RWPE1 (cell line): ENCODE measurements around the gene FAM174C.

Experiments
- CTCF ChIA-PET: fragments of 350-600 bp; sonication (Branson Sonifier 250); formaldehyde crosslinking; extraction: SDS; loops from one replicate; lab custom pipeline; 2021; lab: Yijun Ruan, JAX
- POLR2A ChIA-PET: fragments of 400-600 bp; formaldehyde crosslinking; extraction: SDS; loops from one replicate; lab custom pipeline; 2020; ENCODE audit warnings: antibody characterized with exemption; ENCODE audit not compliant: low non-redundant PET; lab: Yijun Ruan, JAX
- DNase-seq: peaks from one replicate; pipeline ENCODE4 v3.0.0; 2012; ENCODE audit warnings: low spot score
- H3K27ac ChIP-seq: fragments of 450-650 bp; 2 replicates; pipeline ENCODE4 v1.5.1; 2017
- TF ChIP-seq, protein P1 (sequence below): fragments of 450-650 bp; conservative IDR thresholded peaks from 2 replicates; pipeline ENCODE4 v1.5.1; 2017; ENCODE audit warnings: low read depth, mild to moderate bottlenecking

The FAM174C gene

DNA sequence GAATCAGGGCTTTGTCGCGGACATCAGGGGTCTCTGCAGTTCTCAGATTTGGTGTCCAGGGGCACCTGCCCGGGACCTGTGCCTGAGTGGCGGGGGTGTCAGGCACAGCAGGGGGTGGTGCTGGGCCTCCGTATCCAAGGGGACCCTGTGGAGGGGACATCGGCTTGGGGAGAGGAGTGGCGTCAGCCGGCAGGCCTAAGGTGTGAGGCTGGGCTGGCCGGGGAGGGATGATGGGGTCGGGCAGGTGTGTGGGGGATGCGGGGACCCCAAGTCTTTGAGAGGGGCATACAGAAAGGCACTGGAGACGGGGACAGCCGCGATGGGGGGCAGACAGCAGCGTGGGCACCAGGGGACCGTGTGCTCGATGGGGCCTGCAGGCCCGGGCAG is 12.9 kb downstream of the FAM174C start:
- DNase-seq, result no peak
- CTCF ChIA-PET, result interaction anchor here (0.7 kb wide), 1 partner anchor 223 kb away, joined by 5 read pairs; no protein-coding TSS in a partner anchor
- TF ChIP-seq, protein P1, sequence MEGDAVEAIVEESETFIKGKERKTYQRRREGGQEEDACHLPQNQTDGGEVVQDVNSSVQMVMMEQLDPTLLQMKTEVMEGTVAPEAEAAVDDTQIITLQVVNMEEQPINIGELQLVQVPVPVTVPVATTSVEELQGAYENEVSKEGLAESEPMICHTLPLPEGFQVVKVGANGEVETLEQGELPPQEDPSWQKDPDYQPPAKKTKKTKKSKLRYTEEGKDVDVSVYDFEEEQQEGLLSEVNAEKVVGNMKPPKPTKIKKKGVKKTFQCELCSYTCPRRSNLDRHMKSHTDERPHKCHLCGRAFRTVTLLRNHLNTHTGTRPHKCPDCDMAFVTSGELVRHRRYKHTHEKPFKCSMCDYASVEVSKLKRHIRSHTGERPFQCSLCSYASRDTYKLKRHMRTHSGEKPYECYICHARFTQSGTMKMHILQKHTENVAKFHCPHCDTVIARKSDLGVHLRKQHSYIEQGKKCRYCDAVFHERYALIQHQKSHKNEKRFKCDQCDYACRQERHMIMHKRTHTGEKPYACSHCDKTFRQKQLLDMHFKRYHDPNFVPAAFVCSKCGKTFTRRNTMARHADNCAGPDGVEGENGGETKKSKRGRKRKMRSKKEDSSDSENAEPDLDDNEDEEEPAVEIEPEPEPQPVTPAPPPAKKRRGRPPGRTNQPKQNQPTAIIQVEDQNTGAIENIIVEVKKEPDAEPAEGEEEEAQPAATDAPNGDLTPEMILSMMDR, result no peak
- no peak overlapping the region for H3K27ac ChIP-seq
- POLR2A ChIA-PET, result no interaction called here

DNA sequence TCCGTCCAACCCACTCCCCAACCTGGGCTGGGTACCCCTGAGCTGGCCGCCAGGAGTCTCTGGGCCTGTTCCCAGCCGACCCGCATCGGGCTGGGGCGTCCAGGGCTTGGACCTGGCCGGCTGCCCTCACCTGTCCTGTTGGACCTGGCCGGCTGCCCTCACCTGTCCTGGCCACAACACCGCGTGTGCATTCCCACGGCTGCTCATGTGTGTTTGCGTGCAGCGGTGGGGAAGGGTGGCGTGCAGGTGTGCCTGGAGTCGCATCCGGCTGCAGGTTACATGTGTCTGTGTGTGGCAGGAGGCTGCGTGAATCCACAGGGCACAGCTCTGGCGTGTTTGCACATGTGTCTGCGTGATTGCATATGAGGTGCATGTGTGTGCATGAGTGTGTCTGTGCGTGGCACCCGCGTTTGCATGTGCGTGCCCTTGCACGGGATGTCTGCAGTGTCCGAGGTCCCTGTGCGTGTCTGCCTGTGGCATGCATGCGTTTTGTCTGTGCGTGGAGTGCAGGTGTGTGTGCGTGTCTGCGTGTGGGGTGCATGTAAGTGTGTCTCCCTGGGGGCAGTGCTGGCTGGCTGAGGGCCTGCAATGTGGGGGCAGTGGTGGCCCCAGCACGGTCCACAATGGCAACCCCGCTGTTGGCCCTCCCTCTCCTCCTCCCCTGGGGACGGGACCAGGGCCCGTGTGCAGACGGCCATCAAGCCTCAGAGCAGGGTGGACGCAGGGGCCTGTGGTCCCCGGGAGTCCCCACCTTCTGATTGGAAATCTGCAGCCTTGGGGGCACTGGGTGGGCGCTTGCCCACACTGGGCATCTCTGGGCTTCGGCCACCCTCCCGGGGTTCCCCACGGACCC is 13.7 kb downstream of the FAM174C start:
- CTCF ChIA-PET, result no interaction called here
- TF ChIP-seq, protein P1, result no peak
- DNase-seq, result no peak
- no peak overlapping the region for H3K27ac ChIP-seq
- POLR2A ChIA-PET, result no interaction called here

DNA sequence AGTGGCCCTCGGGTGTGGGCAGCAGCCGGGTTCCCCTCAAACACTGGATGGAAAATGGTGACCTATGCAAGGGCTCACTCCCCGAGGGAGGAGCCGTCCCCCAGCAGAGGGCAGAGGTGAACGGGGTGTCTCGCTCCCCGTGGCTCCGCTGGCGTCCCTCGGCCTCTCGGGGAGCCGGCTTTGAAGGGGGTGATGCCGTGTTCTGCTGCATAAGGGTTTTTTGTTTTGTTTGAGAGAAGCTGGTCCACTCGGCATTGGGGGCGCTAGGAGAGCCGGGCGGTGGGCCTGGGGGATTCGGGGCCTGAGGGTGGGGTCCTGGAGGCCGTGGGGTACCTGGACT is 14.3 kb downstream of the FAM174C start:
- TF ChIP-seq, protein P1, result no peak
- ChIA-PET POLR2A (no interaction called here), CTCF (no interaction called here)
- no peak overlapping the region for H3K27ac ChIP-seq
- no peak for DNase-seq

DNA sequence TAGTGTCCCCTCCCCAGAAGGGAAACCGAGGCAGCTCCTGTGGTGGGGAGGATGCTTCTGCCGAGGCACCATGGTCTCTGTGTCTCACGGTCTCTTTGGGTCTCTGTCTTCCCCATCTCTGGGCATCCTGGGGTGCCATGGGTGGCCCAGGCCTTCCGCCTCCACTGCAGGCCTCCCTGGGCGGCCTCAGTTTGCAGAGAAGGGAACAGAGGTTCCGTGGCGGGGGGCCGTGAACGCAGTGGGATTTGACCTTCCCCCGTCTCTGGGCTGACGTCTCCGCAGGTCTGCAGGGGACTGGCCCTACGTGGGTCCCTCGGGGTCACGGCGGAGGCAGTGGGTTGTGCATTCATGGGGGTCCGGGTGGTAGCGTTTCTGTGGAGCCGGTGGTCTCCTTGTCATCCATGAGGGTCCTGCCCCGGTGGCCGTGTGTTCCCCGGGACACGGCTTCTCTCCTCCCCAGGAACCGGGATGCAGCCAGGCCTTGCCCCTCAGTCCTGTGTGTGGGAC is 14.9 kb downstream of the FAM174C start:
- H3K27ac ChIP-seq, result no peak overlapping the region
- no peak for DNase-seq
- CTCF ChIA-PET, result interaction anchor here (0.8 kb wide), 1 partner anchor 10 kb away, joined by 3 read pairs; no protein-coding TSS in a partner anchor
- TF ChIP-seq, protein P1, result no peak
- POLR2A ChIA-PET, result no interaction called here

DNA sequence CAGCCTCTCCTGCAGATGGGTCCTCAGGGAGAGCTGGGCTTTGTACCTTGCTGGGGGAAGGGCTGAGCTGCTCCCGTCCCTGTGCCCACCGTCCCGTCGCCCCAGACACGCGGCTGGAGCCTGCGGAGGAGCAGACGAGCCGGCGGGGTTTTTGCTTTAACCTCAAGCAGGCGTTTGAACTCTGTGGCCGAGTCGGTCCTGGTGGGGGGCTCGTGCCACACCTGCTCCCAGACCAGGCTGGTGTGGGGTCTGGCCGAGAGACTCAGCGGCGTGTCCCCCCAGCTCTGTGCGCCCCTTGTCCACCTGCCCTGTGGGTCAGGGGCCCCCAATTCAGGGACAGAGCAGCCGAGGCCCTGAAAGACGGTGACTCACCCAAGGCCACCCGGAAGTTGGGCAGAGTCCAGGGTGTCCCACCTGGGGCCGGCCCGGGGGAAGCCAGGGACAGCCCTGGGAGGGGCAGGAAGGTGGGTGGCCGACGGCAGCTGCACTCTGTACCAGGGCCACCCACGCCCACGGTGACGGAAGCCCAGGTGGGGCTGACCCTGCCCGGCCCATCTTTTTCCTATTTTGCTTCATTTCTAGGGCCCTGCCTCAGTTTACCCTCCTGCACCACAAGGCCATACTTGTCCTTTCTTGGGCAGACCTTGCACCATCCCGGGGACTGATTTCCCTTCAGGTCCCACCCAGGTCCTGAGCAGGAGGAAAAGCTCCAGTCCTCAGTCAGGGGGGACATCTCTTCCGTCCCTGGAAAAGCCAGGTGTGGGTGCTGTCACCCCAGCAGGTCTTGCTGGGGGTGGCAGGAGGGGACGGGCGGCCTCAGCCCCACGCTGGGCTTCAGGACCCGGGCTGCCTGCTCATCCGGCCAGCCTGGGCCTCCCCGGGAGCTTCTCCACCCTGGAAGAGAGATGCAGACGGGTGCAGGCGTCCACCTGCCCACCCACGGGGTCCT is 15.6 kb downstream of the FAM174C start:
- CTCF ChIA-PET, result interaction anchor here (0.8 kb wide), 1 partner anchor 11 kb away, joined by 3 read pairs; no protein-coding TSS in a partner anchor

More for the DNA sequence above, 15.6 kb downstream of the FAM174C start:
- H3K27ac ChIP-seq, result no peak overlapping the region
- POLR2A ChIA-PET, result no interaction called here
- DNase-seq, result no peak
- TF ChIP-seq, protein P1, result no peak
